GM12874 (cell line): ENCODE results near the gene MAN2C1.

ENCODE experiments used
- TF ChIP-seq, protein P1 (sequence below): IDR thresholded peaks from 2 replicates; pipeline ENCODE4 v1.5.1; 2011; ENCODE audit warnings: low read depth, mild to moderate bottlenecking, control low read depth, low read length, moderate library complexity; ENCODE audit not compliant: insufficient read depth

The MAN2C1 gene

DNA sequence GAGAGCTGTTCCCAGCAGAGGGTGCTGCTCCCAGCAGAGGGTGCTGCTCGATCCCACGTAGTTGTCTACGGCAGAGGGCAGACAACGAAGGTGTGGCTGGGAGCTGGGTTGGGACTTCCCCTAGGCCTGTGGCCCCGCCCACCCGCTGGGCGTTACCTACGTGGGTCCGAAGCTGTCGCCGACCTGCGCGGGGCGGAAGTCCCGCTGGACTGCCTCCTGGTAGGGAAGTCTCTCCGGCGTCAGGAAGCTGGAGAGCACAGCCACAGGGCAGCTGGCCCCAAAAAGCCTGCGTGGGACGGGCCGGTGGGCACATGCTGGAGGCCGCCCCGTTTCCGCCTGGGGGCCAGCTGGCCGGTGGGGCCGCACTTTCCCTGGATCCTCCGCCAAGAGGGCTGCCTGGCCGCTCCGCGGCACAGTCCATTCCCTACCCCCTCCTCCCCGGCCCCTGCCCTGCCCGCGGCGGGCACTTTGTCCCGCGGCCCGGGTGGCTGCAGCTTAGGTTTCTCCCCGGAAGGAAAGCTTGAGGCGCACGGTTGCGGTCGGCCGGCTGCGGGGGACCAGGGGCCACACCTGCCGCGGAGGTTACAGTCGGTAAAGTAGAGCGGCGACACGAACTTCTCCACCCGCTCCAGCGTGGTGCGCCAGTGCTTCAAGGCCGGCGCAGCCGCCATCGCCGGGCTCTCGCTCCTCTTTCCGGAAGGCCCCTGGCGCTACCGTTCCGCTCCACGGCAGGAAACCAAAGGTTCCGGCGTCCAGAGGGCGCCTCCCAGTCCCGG is at the start of gene MAN2C1:
MAN2C1 (minus strand) TSS at position 695 of the 776 bp plus-strand sequence; CDS start at position 671, 24 bp downstream.
- TF ChIP-seq, protein P1, sequence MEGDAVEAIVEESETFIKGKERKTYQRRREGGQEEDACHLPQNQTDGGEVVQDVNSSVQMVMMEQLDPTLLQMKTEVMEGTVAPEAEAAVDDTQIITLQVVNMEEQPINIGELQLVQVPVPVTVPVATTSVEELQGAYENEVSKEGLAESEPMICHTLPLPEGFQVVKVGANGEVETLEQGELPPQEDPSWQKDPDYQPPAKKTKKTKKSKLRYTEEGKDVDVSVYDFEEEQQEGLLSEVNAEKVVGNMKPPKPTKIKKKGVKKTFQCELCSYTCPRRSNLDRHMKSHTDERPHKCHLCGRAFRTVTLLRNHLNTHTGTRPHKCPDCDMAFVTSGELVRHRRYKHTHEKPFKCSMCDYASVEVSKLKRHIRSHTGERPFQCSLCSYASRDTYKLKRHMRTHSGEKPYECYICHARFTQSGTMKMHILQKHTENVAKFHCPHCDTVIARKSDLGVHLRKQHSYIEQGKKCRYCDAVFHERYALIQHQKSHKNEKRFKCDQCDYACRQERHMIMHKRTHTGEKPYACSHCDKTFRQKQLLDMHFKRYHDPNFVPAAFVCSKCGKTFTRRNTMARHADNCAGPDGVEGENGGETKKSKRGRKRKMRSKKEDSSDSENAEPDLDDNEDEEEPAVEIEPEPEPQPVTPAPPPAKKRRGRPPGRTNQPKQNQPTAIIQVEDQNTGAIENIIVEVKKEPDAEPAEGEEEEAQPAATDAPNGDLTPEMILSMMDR = peak; percentile 78

DNA sequence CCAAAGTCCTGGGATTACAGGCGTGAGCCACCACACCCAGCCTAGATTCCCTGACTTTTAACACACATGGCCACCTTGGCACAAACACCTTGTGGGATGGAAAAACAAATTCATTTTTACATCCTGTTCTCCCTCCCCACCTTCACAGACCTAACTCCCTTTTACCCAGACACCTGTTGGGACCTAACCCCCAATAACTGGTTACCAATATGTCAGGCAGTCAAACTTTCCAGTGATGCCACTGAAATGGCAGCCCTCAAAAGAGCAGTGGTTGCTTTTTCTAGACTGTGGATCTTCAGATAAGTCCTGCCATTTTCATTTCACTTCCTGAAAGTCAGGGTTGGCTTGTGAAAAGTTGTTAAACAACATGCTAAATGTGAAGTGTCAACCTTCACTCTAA is 48.2 kb upstream of the MAN2C1 start:
- TF ChIP-seq, protein P1 = no peak

DNA sequence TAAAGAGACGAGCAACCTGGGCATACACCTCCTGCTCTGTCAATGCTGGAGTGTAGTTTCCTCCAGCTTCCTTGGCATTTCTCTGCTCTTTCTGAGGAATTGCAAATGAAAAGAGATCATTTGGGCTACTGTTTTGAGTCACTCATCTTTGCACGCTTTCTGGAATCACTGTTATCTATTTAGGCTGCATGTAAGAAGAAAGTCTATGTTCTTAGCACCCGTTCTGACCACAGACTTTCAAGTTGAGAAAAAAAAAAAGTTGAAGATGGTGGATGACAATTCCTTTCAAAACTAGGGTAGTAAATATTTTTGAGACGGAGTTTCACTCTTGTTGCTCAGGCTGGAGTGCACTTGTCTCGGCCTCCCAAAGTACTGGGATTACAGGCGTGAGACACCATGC is 41.8 kb upstream of the MAN2C1 start:
- TF ChIP-seq, protein P1 = no peak

DNA sequence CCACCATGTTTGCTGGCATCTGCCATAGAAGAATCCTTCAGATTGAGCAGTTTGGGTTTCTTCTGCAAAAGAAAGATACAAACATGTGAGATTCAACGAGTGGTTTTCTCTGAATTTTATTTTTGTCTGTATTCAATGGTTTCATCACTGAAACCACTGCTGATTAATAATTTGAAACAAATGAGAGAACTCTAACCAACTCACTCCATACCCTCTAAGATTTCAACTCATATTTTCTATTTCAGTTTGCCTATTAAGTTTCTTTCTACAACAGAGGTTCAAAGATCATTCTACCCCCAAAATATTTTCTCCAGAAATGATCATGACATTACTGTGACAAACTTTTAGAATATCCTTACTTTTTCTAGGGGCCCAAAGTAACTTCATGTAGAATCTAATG is 38.7 kb upstream of the MAN2C1 start:
- TF ChIP-seq, protein P1 = no peak

DNA sequence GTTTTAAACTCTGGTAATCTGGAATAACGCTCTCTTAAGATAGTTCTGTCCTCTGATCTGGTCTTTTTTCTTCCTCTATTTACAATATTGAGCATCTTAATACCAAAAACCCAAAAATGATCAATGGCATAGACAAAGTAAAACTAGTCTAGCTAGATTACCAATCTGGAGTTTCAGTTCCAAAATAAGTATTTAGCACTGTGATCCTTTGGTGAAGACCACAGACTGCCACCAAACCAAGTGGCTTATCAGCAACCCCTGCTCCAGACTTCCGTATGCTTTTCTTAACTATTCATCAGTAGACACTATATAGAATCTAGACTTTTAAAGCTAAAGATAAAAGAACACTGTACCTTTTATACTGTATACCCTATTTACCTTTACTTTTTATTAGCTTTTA is 35.5 kb upstream of the MAN2C1 start:
- TF ChIP-seq, protein P1 = no peak

DNA sequence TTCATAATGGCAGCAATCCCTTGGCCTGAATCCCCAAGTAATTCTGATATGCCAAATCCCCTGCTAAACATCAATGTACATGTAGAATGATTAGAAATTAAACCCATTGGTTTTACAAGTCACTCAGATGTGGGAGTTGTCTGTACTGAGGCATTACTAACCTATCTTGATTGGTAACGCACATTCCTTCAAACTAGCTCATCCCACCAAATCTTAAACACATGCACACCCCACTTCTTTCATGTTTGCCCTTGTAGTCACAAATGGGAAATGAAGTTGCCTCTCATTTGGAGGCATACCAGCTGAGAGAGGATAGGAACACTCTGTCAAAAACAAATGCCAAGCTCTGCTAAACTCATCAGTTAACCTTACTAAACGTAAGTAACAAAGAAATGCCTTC is 29.1 kb upstream of the MAN2C1 start:
- TF ChIP-seq, protein P1 = no peak

DNA sequence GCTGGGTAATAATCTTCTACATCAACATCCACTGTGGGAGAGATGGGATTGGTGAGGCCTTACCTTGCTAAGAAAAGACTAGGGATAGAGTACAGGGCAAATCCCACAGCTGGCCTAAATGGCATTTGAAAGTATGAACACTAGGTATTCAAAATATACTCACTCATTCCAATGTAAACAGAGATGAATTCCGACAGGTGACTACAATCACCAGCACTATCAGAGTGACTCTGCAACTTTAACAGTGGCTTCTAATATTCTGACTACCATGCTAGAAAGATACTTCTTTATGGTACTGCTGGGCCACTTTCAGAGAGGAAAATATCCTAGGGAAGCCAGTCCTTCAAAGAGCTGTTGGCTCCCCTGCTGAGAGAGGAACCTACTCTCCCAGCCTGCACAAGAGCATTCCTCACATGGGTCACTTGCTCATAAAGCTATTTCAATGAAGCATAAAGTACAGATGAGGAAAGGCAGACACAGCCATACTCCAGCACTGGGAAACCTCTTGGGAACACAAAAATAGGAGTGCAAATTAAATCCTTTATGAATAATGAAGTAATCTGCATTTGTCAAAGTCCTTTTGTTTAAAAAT is 21.5 kb upstream of the MAN2C1 start:
- TF ChIP-seq, protein P1 = no peak
